ENCODE measurements around the gene BEST2. TPM values are rescaled to one million over a fixed set of nuclear protein-coding genes. Genes with fewer than 3 reads are reported as not detected.

The BEST2 gene
- total RNA-seq, 1 experiment from 2014 or later = 0.10 TPM

DNA sequence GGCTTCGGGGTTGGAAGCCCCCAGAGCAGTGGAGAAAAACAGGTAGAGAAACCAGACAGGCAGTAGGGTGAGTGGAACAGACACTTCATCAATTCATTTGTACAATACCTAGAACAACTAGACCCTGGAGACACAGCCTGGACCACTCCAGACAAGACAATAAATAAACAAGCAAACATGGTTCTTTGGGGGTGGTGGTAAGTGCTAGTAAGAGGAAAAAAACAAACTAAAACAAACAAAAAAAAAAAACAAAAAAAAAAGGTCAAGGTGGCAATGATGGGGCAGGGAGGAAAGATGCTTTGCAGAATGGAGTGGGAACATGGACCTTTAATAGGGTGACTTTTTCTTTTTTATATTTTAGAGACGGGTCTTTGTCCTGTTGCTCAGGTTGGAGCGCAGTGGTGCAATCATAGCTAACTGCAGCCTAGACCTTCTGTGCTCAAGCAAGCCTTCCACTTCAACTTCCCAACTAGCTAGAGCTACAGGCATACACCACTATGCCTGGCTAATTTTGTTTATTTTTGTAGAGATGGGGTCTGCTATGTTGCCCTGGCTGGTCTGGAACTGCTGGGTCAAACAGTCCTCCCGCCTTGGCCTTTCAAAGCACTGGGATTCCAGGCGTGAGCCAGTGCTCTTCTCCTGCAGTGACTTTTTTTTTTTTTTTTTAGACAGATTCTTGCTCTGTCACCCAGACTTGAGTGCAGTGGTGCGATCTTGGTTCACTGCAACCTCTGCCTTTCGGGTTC, 42.8 kb downstream of the BEST2 start:
- Histone ChIP-seq H3K79me2 (ENCODE audit: insufficient read depth, low read length) (peaks cover 20% of the 10 kb centered on the region), H3K4me3 (replicated peaks in 1 of 2; ENCODE audit: low read depth in 1 of 2, low read length in 2 of 2) (peak overlapping the region; percentile 77 to 84), H3K4me2 (ENCODE audit: low read length) (peak overlapping the region; percentile 99), H3K9me3 (ENCODE audit: control insufficient read depth in 1 of 2, insufficient read depth in 1 of 2, low read depth in 1 of 2, low read length in 2 of 2) (no peaks in the 10 kb centered on the region), H3K36me3 (ENCODE audit: control insufficient read depth in 1 of 2, insufficient read depth in 2 of 2, low read length in 2 of 2) (peaks cover 2 to 4% of the 10 kb centered on the region in 2 experiments; a peak in 3 of 4 replicates), H4K20me1 (ENCODE audit: insufficient read depth) (no peaks in the 10 kb centered on the region), H3K4me1 (ENCODE audit: control insufficient read depth in 1 of 2, insufficient read depth in 2 of 2, low read length in 2 of 2) (peaks cover 33 to 68% of the 10 kb centered on the region in 2 experiments), H3K9me2 (ENCODE audit: insufficient read depth) (no peaks in the 10 kb centered on the region), H3K27ac (ENCODE audit: low read depth, low read length) (peak overlapping the region; percentile 96), H3K27me3 (ENCODE audit: insufficient read depth, low read length) (no peaks in the 10 kb centered on the region), H3K9ac (ENCODE audit: low read length) (peak overlapping the region; percentile 93), H2AFZ (ENCODE audit: low read depth, low read length, poor library complexity, severe bottlenecking) (no peak overlapping the region)
- ATAC-seq (no peak), DNase-seq (ENCODE audit: low read depth, low spot score) (no peak)
- TF ChIP-seq, protein P1, sequence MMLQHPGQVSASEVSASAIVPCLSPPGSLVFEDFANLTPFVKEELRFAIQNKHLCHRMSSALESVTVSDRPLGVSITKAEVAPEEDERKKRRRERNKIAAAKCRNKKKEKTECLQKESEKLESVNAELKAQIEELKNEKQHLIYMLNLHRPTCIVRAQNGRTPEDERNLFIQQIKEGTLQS (IDR thresholded peaks at IDR 0.05) = no peak
- TF ChIP-seq ELF1 (IDR thresholded peaks at IDR 0.05; ENCODE audit: borderline replicate concordance, low read depth) (no peak), POLR2A (IDR thresholded peaks at IDR 0.05; ENCODE audit: borderline replicate concordance, extremely low read depth, insufficient read depth, insufficient read length) (no peak), EZH2phosphoT487 (IDR thresholded peaks at IDR 0.05; ENCODE audit: borderline replicate concordance) (no peak), ZNF274 (IDR thresholded peaks at IDR 0.05; ENCODE audit: low read depth, low read length) (no peak), SIN3A (IDR thresholded peaks at IDR 0.05; ENCODE audit: low read depth) (no peak), POLR2AphosphoS5 (IDR thresholded peaks at IDR 0.05; ENCODE audit: low read depth, low read length) (no peak), SRF (IDR thresholded peaks at IDR 0.05; ENCODE audit: low read depth) (no peak), EGR1 (IDR thresholded peaks at IDR 0.05; ENCODE audit: low read depth) (no peak), JUND (IDR thresholded peaks at IDR 0.05) (no peak)
- TF ChIP-seq, protein P2, sequence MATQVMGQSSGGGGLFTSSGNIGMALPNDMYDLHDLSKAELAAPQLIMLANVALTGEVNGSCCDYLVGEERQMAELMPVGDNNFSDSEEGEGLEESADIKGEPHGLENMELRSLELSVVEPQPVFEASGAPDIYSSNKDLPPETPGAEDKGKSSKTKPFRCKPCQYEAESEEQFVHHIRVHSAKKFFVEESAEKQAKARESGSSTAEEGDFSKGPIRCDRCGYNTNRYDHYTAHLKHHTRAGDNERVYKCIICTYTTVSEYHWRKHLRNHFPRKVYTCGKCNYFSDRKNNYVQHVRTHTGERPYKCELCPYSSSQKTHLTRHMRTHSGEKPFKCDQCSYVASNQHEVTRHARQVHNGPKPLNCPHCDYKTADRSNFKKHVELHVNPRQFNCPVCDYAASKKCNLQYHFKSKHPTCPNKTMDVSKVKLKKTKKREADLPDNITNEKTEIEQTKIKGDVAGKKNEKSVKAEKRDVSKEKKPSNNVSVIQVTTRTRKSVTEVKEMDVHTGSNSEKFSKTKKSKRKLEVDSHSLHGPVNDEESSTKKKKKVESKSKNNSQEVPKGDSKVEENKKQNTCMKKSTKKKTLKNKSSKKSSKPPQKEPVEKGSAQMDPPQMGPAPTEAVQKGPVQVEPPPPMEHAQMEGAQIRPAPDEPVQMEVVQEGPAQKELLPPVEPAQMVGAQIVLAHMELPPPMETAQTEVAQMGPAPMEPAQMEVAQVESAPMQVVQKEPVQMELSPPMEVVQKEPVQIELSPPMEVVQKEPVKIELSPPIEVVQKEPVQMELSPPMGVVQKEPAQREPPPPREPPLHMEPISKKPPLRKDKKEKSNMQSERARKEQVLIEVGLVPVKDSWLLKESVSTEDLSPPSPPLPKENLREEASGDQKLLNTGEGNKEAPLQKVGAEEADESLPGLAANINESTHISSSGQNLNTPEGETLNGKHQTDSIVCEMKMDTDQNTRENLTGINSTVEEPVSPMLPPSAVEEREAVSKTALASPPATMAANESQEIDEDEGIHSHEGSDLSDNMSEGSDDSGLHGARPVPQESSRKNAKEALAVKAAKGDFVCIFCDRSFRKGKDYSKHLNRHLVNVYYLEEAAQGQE (IDR thresholded peaks at IDR 0.05; ENCODE audit: low read depth) = no peak
- TF ChIP-seq, protein P3, sequence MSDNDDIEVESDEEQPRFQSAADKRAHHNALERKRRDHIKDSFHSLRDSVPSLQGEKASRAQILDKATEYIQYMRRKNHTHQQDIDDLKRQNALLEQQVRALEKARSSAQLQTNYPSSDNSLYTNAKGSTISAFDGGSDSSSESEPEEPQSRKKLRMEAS (IDR thresholded peaks at IDR 0.05) = no peak
- TF ChIP-seq, protein P4, sequence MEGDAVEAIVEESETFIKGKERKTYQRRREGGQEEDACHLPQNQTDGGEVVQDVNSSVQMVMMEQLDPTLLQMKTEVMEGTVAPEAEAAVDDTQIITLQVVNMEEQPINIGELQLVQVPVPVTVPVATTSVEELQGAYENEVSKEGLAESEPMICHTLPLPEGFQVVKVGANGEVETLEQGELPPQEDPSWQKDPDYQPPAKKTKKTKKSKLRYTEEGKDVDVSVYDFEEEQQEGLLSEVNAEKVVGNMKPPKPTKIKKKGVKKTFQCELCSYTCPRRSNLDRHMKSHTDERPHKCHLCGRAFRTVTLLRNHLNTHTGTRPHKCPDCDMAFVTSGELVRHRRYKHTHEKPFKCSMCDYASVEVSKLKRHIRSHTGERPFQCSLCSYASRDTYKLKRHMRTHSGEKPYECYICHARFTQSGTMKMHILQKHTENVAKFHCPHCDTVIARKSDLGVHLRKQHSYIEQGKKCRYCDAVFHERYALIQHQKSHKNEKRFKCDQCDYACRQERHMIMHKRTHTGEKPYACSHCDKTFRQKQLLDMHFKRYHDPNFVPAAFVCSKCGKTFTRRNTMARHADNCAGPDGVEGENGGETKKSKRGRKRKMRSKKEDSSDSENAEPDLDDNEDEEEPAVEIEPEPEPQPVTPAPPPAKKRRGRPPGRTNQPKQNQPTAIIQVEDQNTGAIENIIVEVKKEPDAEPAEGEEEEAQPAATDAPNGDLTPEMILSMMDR (IDR thresholded peaks at IDR 0.05 in 2 of 3, conservative IDR thresholded peaks at IDR 0.05 in 1 of 3; ENCODE audit: borderline replicate concordance in 1 of 3, insufficient read depth in 1 of 3, low read depth in 2 of 3, low read length in 2 of 3) = no peak
- BruUV-seq (replicated peaks) = no TSS peak
- ChIA-PET POLR2A (interaction anchor here (0.5 to 6.7 kb wide), 3 partner anchors 18 to 36 kb away, joined by 3 to 172 read pairs (median 98); partner anchors contain the start of gene HOOK2), CTCF (interaction anchor here (1.1 to 6.4 kb wide), 5 partner anchors 17 to 703 kb away, joined by 3 to 123 read pairs (median 52); partner anchors contain the start of gene HOOK2), RAD21 (ENCODE audit: low non-redundant PET in 1 of 2, low total read pairs in 2 of 2, uncharacterized antibody in 2 of 2, unreplicated experiment in 2 of 2) (no interaction called here)
- intact Hi-C loops (cut with micrococcal nuclease) = no loop called here

Data from HCT116 (cell line).